Measurements from ENCODE around the gene PLCB1.

Gene PLCB1

GRCh38 chr20:8328189-8328588 is 196.1 kb downstream of the PLCB1 start:
- H3K4me3 ChIP-seq (replicated peaks in 1 of 2; ENCODE audit: low read depth in 2 of 2, low read length in 2 of 2) = no peak overlapping the region
- TF ChIP-seq CTCF (IDR thresholded peaks at IDR 0.05; ENCODE audit: low read depth, low read length) = no peak
- no peak for DNase-seq (ENCODE audit: low read depth in 2 of 2)

GRCh38 chr20:8330319-8330784 is 198.3 kb downstream of the PLCB1 start:
- TF ChIP-seq CTCF (IDR thresholded peaks at IDR 0.05; ENCODE audit: low read depth, low read length) = no peak
- H3K4me3 ChIP-seq (replicated peaks in 1 of 2; ENCODE audit: low read depth in 2 of 2, low read length in 2 of 2) = no peak overlapping the region
- DNase-seq (ENCODE audit: low read depth in 2 of 2) = peak in 1 of 2 donors; percentile 10

GRCh38 chr20:8330785-8331695 is 199.0 kb downstream of the PLCB1 start:
- H3K4me3 ChIP-seq (replicated peaks in 1 of 2; ENCODE audit: low read depth in 2 of 2, low read length in 2 of 2) = no peak overlapping the region
- TF ChIP-seq CTCF (IDR thresholded peaks at IDR 0.05; ENCODE audit: low read depth, low read length) = no peak
- DNase-seq (ENCODE audit: low read depth in 2 of 2) = peak in 1 of 2 donors; percentile 20

- no peak for TF ChIP-seq CTCF (IDR thresholded peaks at IDR 0.05; ENCODE audit: low read depth, low read length)
- peak; percentile 81 to 84 for DNase-seq (ENCODE audit: low read depth in 2 of 2)
- H3K4me3 ChIP-seq (replicated peaks in 1 of 2; ENCODE audit: low read depth in 2 of 2, low read length in 2 of 2) = no peak overlapping the region
Measured at GRCh38 chr20:8331740-8332412, 199.8 kb downstream of the PLCB1 start.

GRCh38 chr20:8334641-8335040 is 202.6 kb downstream of the PLCB1 start:
- H3K4me3 ChIP-seq (replicated peaks in 1 of 2; ENCODE audit: low read depth in 2 of 2, low read length in 2 of 2) = no peak overlapping the region
- no peak for DNase-seq (ENCODE audit: low read depth in 2 of 2)
- no peak for TF ChIP-seq CTCF (IDR thresholded peaks at IDR 0.05; ENCODE audit: low read depth, low read length)

GRCh38 chr20:8335059-8335458 is 203.0 kb downstream of the PLCB1 start:
- DNase-seq (ENCODE audit: low read depth in 2 of 2) = no peak
- H3K4me3 ChIP-seq (replicated peaks in 1 of 2; ENCODE audit: low read depth in 2 of 2, low read length in 2 of 2) = no peak overlapping the region
- TF ChIP-seq CTCF (IDR thresholded peaks at IDR 0.05; ENCODE audit: low read depth, low read length) = no peak
